Measurements from ENCODE around the gene DGKB.

Gene DGKB

GRCh38 chr7:14734839-14735321, 167.7 kb downstream of the DGKB start:
- Histone ChIP-seq H3K4me3 (ENCODE audit: severe bottlenecking) (no peak overlapping the region), H3K4me1 (ENCODE audit: insufficient read depth, poor library complexity, severe bottlenecking) (no peaks in the 10 kb centered on the region), H3K9me3 (ENCODE audit: severe bottlenecking) (no peaks in the 10 kb centered on the region), H3K27ac (ENCODE audit: poor library complexity, severe bottlenecking) (no peak overlapping the region), H3K36me3 (ENCODE audit: low read depth) (no peaks in the 10 kb centered on the region), H3K27me3 (ENCODE audit: insufficient read depth, poor library complexity, severe bottlenecking) (no peaks in the 10 kb centered on the region)
- TF ChIP-seq, protein P1, sequence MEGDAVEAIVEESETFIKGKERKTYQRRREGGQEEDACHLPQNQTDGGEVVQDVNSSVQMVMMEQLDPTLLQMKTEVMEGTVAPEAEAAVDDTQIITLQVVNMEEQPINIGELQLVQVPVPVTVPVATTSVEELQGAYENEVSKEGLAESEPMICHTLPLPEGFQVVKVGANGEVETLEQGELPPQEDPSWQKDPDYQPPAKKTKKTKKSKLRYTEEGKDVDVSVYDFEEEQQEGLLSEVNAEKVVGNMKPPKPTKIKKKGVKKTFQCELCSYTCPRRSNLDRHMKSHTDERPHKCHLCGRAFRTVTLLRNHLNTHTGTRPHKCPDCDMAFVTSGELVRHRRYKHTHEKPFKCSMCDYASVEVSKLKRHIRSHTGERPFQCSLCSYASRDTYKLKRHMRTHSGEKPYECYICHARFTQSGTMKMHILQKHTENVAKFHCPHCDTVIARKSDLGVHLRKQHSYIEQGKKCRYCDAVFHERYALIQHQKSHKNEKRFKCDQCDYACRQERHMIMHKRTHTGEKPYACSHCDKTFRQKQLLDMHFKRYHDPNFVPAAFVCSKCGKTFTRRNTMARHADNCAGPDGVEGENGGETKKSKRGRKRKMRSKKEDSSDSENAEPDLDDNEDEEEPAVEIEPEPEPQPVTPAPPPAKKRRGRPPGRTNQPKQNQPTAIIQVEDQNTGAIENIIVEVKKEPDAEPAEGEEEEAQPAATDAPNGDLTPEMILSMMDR (IDR thresholded peaks at IDR 0.05; ENCODE audit: poor library complexity, severe bottlenecking): peak; percentile 24
- DNase-seq (ENCODE audit: low spot score) (no peak), ATAC-seq (ENCODE audit: low read depth) (peak; percentile 21; the same call in 1 of the 3 replicates)

DNA sequence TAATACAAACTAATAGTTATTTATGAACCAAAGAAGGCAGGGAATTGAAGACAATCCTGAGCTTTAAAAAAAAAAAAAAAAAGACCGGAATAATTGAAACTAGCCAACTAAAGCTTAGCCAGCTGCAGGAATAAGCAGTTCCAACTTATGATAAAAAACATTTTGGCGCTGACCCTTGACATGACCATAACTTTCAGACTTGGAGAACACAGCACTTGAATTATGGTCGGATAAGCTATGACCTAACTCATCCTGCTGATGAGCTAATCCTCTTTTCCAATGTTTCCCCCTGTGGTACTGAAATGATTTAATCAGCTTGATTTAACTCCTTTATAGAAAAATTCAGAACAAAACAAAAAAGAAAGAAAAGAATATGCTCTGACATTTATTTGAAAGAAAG, 181.8 kb downstream of the DGKB start:
- Histone ChIP-seq H3K4me1 (ENCODE audit: insufficient read depth, poor library complexity, severe bottlenecking) (no peaks in the 10 kb centered on the region), H3K9me3 (ENCODE audit: severe bottlenecking) (no peaks in the 10 kb centered on the region), H3K27ac (ENCODE audit: poor library complexity, severe bottlenecking) (no peak overlapping the region), H3K27me3 (ENCODE audit: insufficient read depth, poor library complexity, severe bottlenecking) (no peaks in the 10 kb centered on the region), H3K4me3 (ENCODE audit: severe bottlenecking) (no peak overlapping the region), H3K36me3 (ENCODE audit: low read depth) (no peaks in the 10 kb centered on the region)
- DNase-seq (ENCODE audit: low spot score) (no peak), ATAC-seq (ENCODE audit: low read depth) (no peak)
- TF ChIP-seq, protein P1 (IDR thresholded peaks at IDR 0.05; ENCODE audit: poor library complexity, severe bottlenecking): no peak

GRCh38 chr7:14717816-14718215, 184.7 kb downstream of the DGKB start:
- ATAC-seq (ENCODE audit: low read depth) (no peak), DNase-seq (ENCODE audit: low spot score) (no peak)
- TF ChIP-seq, protein P1 (IDR thresholded peaks at IDR 0.05; ENCODE audit: poor library complexity, severe bottlenecking): peak; percentile 74
- no peaks in the 10 kb centered on the region for H3K36me3 ChIP-seq (ENCODE audit: low read depth)
- no peaks in the 10 kb centered on the region for H3K4me1 ChIP-seq (ENCODE audit: insufficient read depth, poor library complexity, severe bottlenecking)
- H3K4me3 ChIP-seq (ENCODE audit: severe bottlenecking): no peak overlapping the region
- H3K27ac ChIP-seq (ENCODE audit: poor library complexity, severe bottlenecking): no peak overlapping the region
- H3K9me3 ChIP-seq (ENCODE audit: severe bottlenecking): no peaks in the 10 kb centered on the region
- peaks cover 6% of the 10 kb centered on the region for H3K27me3 ChIP-seq (ENCODE audit: insufficient read depth, poor library complexity, severe bottlenecking)

GRCh38 chr7:14717169-14717568, 185.4 kb downstream of the DGKB start:
- Histone ChIP-seq H3K4me1 (ENCODE audit: insufficient read depth, poor library complexity, severe bottlenecking) (no peaks in the 10 kb centered on the region), H3K27me3 (ENCODE audit: insufficient read depth, poor library complexity, severe bottlenecking) (peaks cover 6% of the 10 kb centered on the region), H3K9me3 (ENCODE audit: severe bottlenecking) (no peaks in the 10 kb centered on the region), H3K4me3 (ENCODE audit: severe bottlenecking) (no peak overlapping the region), H3K27ac (ENCODE audit: poor library complexity, severe bottlenecking) (no peak overlapping the region), H3K36me3 (ENCODE audit: low read depth) (no peaks in the 10 kb centered on the region)
- TF ChIP-seq, protein P1 (IDR thresholded peaks at IDR 0.05; ENCODE audit: poor library complexity, severe bottlenecking): no peak
- DNase-seq (ENCODE audit: low spot score) (no peak), ATAC-seq (ENCODE audit: low read depth) (no peak)

DNA sequence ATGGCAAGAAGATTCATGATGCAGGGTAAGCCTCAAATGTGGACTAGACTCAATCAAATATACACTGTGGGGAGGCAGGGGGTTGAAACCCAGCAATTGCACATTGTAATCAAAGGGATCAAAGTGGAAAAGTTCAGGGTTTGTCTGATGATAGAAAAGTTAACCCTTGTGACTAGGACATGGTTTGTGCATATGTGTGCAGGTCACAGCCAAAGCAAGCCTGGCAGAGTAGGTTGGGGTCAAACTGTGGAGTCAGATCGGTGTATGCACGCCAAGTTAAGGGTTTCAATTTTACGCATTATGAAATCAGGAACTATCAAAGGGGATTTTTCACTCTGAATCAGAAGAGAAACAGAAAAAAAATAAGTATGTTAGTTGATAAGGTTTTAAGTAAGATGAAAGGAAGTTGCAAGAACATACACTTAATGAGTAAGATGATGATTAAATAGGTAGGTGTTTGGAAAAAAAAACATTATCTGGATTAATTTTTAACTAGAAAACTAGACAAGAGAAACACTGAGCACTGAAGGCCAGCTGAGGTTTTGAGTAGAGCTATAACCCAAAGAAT, 188.3 kb downstream of the DGKB start:
- Histone ChIP-seq H3K27me3 (ENCODE audit: insufficient read depth, poor library complexity, severe bottlenecking) (peaks cover 6% of the 10 kb centered on the region), H3K4me3 (ENCODE audit: severe bottlenecking) (no peak overlapping the region), H3K4me1 (ENCODE audit: insufficient read depth, poor library complexity, severe bottlenecking) (no peaks in the 10 kb centered on the region), H3K9me3 (ENCODE audit: severe bottlenecking) (no peaks in the 10 kb centered on the region), H3K36me3 (ENCODE audit: low read depth) (no peaks in the 10 kb centered on the region), H3K27ac (ENCODE audit: poor library complexity, severe bottlenecking) (no peak overlapping the region)
- TF ChIP-seq, protein P1 (IDR thresholded peaks at IDR 0.05; ENCODE audit: poor library complexity, severe bottlenecking): no peak
- ATAC-seq (ENCODE audit: low read depth) (no peak), DNase-seq (ENCODE audit: low spot score) (no peak)

Measured in RWPE2 (cell line).